HCT116 (cell line): ENCODE measurements around the gene AGGF1. TPM values are rescaled to one million over a fixed set of nuclear protein-coding genes. Genes with fewer than 3 reads are reported as not detected.

Experiments
- ATAC-seq: fragments of 200-7000 bp; cut with Tn5 transposase; 2 replicates; pipeline ENCODE4 v1.9.1; 2020; ENCODE audit warnings: mild to moderate bottlenecking, moderate library complexity
- BruUV-seq: library from RNA; stranded (reverse); fragments of 400-500 nt; replicated peaks from 2 replicates; lab custom pipeline; 2021; lab: Mats Ljungman, UMichigan
- CTCF ChIA-PET: fragments of 300-600 bp; sonication (Branson Sonifier 250); formaldehyde crosslinking; loops from one replicate; lab custom pipeline; 2021; ENCODE audit warnings: antibody characterized with exemption; lab: Charles Lee
- POLR2A ChIA-PET: fragments of 300-600, 350-600 bp; sonication (Branson Sonifier 250); formaldehyde crosslinking; loops from one replicate; lab custom pipeline; 2021; ENCODE audit warnings: antibody characterized with exemption; lab: Charles Lee
- RAD21 ChIA-PET, 2 experiments: fragments of 300-600 bp; sonication (Branson Sonifier 250); formaldehyde crosslinking; loops; one replicate each; lab custom pipeline; 2023; ENCODE audit warnings: low total read pairs in 2 of 2; ENCODE audit not compliant: uncharacterized antibody in 2 of 2, unreplicated experiment in 2 of 2, low non-redundant PET in 1 of 2; lab: Charles Lee
- DNase-seq: peaks from one replicate; pipeline ENCODE4 v3.0.0-alpha.2; 2010; ENCODE audit warnings: low read depth, low spot score
- H2AFZ ChIP-seq: fragments of 200-600 bp; shearing (Covaris generic), sonication (generic); 2 replicates; pipeline ENCODE4 v1.6.1; 2017; ENCODE audit warnings: low read depth, mixed run types, mixed read lengths, antibody characterized with exemption, low read length; ENCODE audit not compliant: poor library complexity, severe bottlenecking
- H3K27ac ChIP-seq: 2 replicates; pipeline ENCODE4 v1.5.1; 2012; ENCODE audit warnings: low read depth, low read length
- H3K27me3 ChIP-seq: fragments of 200-600 bp; sonication (generic); 2 replicates; pipeline ENCODE4 v1.6.1; 2016; ENCODE audit warnings: mixed run types, low read length, mixed read lengths; ENCODE audit not compliant: insufficient read depth
- H3K36me3 ChIP-seq, 2 experiments: fragments of 200-500 bp in 1 of 2; fragments of 200-600 bp in 1 of 2; sonication (Bioruptor generic) in 1 of 2; sonication (generic) in 1 of 2; 2 replicates each; pipeline versions ENCODE4 v1.5.1 to v1.6.1; 2014 to 2016; ENCODE audit warnings: low read length in 2 of 2, inconsistent platforms in 1 of 2, mixed read lengths in 1 of 2, mixed run types in 1 of 2; ENCODE audit not compliant: insufficient read depth in 2 of 2, control insufficient read depth in 1 of 2
- H3K4me1 ChIP-seq, 2 experiments: fragments of 200-600 bp in 1 of 2; sonication (generic) in 1 of 2; 2 replicates each; pipeline versions ENCODE4 v1.5.1 to v1.6.1; 2012 to 2017; ENCODE audit warnings: low read length in 2 of 2, inconsistent platforms in 1 of 2, mild to moderate bottlenecking in 1 of 2, mixed read lengths in 1 of 2, mixed run types in 1 of 2, moderate library complexity in 1 of 2; ENCODE audit not compliant: insufficient read depth in 2 of 2, control insufficient read depth in 1 of 2
- H3K4me2 ChIP-seq: fragments of 200-600 bp; sonication (generic); 2 replicates; pipeline ENCODE4 v1.6.1; 2017; ENCODE audit warnings: mixed run types, low read length, mixed read lengths
- H3K4me3 ChIP-seq, 2 experiments: fragments of 200-600 bp in 1 of 2; sonication (generic) in 1 of 2; replicated peaks in 1 of 2; 2 replicates each; pipeline ENCODE4 v1.5.1; 2011 to 2016; ENCODE audit warnings: low read length in 2 of 2, control low read depth in 1 of 2, low read depth in 1 of 2, mild to moderate bottlenecking in 1 of 2, mixed read lengths in 1 of 2, mixed run types in 1 of 2
- H3K79me2 ChIP-seq: fragments of 200-600 bp; sonication (generic); 2 replicates; pipeline ENCODE4 v1.6.1; 2017; ENCODE audit warnings: mild to moderate bottlenecking, mixed run types, low read length, moderate library complexity, mixed read lengths; ENCODE audit not compliant: insufficient read depth
- H3K9ac ChIP-seq: fragments of 200-600 bp; sonication (generic); 2 replicates; pipeline ENCODE4 v1.6.1; 2016; ENCODE audit warnings: low read length, mixed read lengths
- H3K9me2 ChIP-seq: fragments of 200-600 bp; sonication (generic), shearing (Covaris generic); 2 replicates; pipeline ENCODE4 v1.6.1; 2017; ENCODE audit warnings: mixed run types, mild to moderate bottlenecking, moderate library complexity; ENCODE audit not compliant: insufficient read depth
- H3K9me3 ChIP-seq, 2 experiments: fragments of 200-500 bp in 1 of 2; fragments of 200-600 bp in 1 of 2; sonication (Bioruptor generic) in 1 of 2; sonication (generic) in 1 of 2; 2 replicates each; pipeline ENCODE4 v1.6.1; 2014 to 2017; ENCODE audit warnings: low read length in 2 of 2, mixed read lengths in 2 of 2, inconsistent platforms in 1 of 2, low read depth in 1 of 2, mild to moderate bottlenecking in 1 of 2, mixed run types in 1 of 2, moderate library complexity in 1 of 2; ENCODE audit not compliant: control insufficient read depth in 1 of 2, insufficient read depth in 1 of 2
- H4K20me1 ChIP-seq: fragments of 200-600 bp; sonication (generic), shearing (Covaris generic); 2 replicates; pipeline ENCODE4 v1.6.1; 2017; ENCODE audit warnings: mixed run types, mild to moderate bottlenecking, moderate library complexity; ENCODE audit not compliant: insufficient read depth
- ATF3 ChIP-seq: IDR thresholded peaks from 2 replicates; pipeline ENCODE4 v1.6.1; 2012
- EGR1 ChIP-seq: IDR thresholded peaks from 2 replicates; pipeline ENCODE4 v1.6.1; 2012; ENCODE audit warnings: low read depth
- ELF1 ChIP-seq: IDR thresholded peaks from 2 replicates; pipeline ENCODE4 v1.6.1; 2012; ENCODE audit warnings: low read depth, borderline replicate concordance
- FOSL1 ChIP-seq: IDR thresholded peaks from 2 replicates; pipeline ENCODE4 v1.6.1; 2012; ENCODE audit warnings: low read depth
- JUND ChIP-seq: IDR thresholded peaks from 2 replicates; pipeline ENCODE4 v1.6.1; 2012
- POLR2AphosphoS5 ChIP-seq: IDR thresholded peaks from 2 replicates; pipeline ENCODE4 v1.6.1; 2011; ENCODE audit warnings: mild to moderate bottlenecking, low read depth, low read length, moderate library complexity
- REST ChIP-seq: IDR thresholded peaks from 2 replicates; pipeline ENCODE4 v1.6.1; 2012; ENCODE audit warnings: low read depth
- SP1 ChIP-seq: IDR thresholded peaks from 2 replicates; pipeline ENCODE4 v1.6.1; 2012; ENCODE audit warnings: low read depth
- SRF ChIP-seq: IDR thresholded peaks from 2 replicates; pipeline ENCODE4 v1.6.1; 2012; ENCODE audit warnings: low read depth
- YY1 ChIP-seq: IDR thresholded peaks from 2 replicates; pipeline ENCODE4 v1.6.1; 2011; ENCODE audit warnings: low read length, low read depth, moderate library complexity, mild to moderate bottlenecking; ENCODE audit not compliant: insufficient replicate concordance; ENCODE audit errors: extremely low read depth
- ZNF274 ChIP-seq: fragments of 200-500 bp; sonication (Bioruptor generic); IDR thresholded peaks from 2 replicates; pipeline ENCODE4 v1.6.1; 2014; ENCODE audit warnings: mild to moderate bottlenecking, low read depth, low read length, inconsistent platforms
- intact Hi-C: fragments of 100-400 bp; cut with micrococcal nuclease; formaldehyde crosslinking; loops from 2 replicates; pipeline ENCODE4 v1.10.0; 2022
- total RNA-seq: library from RNA; stranded (reverse); gene quantifications from one replicate; pipeline ENCODE4 v1.2.1, GENCODE V29; 2021; ENCODE audit not compliant: unreplicated experiment

Gene AGGF1
- total RNA-seq, 1 experiment from 2014 or later: 22.2 TPM

- Histone ChIP-seq H4K20me1 (no peaks in the 10 kb centered on the region), H3K79me2 (no peaks in the 10 kb centered on the region), H3K9ac (no peak overlapping the region), H3K27me3 (no peaks in the 10 kb centered on the region), H3K27ac (no peak overlapping the region), H3K9me3 (no peaks in the 10 kb centered on the region), H3K4me1 (no peaks in the 10 kb centered on the region), H3K9me2 (no peaks in the 10 kb centered on the region), H3K4me2 (no peak overlapping the region), H3K4me3 (no peak overlapping the region), H2AFZ (no peak overlapping the region), H3K36me3 (no peaks in the 10 kb centered on the region)
- ChIA-PET CTCF (no interaction called here), RAD21 (no interaction called here), POLR2A (no interaction called here)
- ATAC-seq (no peak), DNase-seq (no peak)
- intact Hi-C loops: no loop called here
- TF ChIP-seq ATF3 (no peak), ELF1 (no peak), ZNF274 (no peak), POLR2AphosphoS5 (no peak), SRF (no peak), JUND (no peak), SP1 (no peak), REST (no peak), EGR1 (no peak), YY1 (no peak), FOSL1 (no peak)
- BruUV-seq: no TSS peak
Measured at GRCh38 chr5:76980518-76981144, 49.6 kb upstream of the AGGF1 start.
